HT1080 (cell line): ENCODE data around the gene PKP3. TPM values are rescaled to one million over a fixed set of nuclear protein-coding genes. Genes with fewer than 3 reads are reported as not detected.
"Not testable (repeated sequence)": the region's sequence is repeated elsewhere in the genome, so short reads cannot be mapped to it uniquely, and the experiment has no call there.

Experiments used
- DNase-seq: peaks from one replicate; pipeline ENCODE4 v3.0.0-alpha.2; 2015; ENCODE audit warnings: low read depth
- total RNA-seq: library from RNA; depleted of rRNA; stranded (reverse); fragments of >200 nt; shearing (Covaris generic); gene quantifications from 2 replicates; pipeline ENCODE4 v1.2.3, GENCODE V29; 2014

Gene PKP3
- total RNA-seq, 1 experiment from 2014 or later = 12.0 TPM

- not testable (repeated sequence) for DNase-seq
These were observed 30.6 kb upstream of the PKP3 start for GRCh38 chr11:363443-363805.

DNA sequence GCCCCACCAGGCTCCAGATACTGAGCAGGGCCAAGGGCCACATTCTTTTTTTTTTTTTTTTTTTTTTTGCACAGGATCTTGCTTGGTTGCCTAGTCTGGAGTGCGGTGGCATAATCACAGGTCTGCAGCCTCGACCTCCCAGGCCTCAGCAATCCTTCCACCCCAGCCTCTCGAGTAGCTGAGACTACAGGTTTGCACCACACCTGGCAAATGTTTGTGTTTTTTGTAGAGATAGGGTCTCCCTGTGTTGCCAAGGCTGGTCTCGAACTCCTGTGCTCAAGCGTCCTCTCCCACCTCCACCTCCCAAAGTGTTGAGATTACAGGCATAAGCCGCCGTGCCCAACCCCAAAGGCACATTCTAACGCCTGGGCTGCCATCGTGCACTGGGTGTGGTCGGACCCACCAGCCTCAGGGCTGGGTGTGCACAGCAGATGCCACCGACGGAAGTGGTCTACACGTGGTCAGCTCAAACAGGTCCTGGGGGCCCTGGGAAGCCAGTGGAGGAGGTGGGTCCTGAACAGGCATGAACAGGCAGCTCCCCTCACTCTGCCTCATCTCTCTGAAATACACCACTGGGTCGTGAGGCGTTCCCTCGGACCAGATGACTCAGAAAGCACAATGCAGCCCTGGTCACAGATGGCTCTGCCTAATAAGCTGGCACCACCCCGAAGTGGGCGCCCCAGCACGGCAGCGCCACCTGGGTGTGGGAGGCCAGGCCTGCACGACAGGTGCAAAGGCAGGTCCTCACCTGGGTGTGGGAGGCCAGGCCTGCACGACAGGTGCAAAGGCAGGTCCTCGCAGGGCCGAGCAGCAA lies 29.9 kb upstream of the PKP3 start:
- DNase-seq = peak; percentile 68

GRCh38 chr11:364991-365725 lies 28.9 kb upstream of the PKP3 start:
- DNase-seq = no peak

GRCh38 chr11:365831-366230 lies 28.2 kb upstream of the PKP3 start:
- DNase-seq = no peak

- no peak for DNase-seq
These were observed 26.0 kb upstream of the PKP3 start for GRCh38 chr11:367956-368413.

DNA sequence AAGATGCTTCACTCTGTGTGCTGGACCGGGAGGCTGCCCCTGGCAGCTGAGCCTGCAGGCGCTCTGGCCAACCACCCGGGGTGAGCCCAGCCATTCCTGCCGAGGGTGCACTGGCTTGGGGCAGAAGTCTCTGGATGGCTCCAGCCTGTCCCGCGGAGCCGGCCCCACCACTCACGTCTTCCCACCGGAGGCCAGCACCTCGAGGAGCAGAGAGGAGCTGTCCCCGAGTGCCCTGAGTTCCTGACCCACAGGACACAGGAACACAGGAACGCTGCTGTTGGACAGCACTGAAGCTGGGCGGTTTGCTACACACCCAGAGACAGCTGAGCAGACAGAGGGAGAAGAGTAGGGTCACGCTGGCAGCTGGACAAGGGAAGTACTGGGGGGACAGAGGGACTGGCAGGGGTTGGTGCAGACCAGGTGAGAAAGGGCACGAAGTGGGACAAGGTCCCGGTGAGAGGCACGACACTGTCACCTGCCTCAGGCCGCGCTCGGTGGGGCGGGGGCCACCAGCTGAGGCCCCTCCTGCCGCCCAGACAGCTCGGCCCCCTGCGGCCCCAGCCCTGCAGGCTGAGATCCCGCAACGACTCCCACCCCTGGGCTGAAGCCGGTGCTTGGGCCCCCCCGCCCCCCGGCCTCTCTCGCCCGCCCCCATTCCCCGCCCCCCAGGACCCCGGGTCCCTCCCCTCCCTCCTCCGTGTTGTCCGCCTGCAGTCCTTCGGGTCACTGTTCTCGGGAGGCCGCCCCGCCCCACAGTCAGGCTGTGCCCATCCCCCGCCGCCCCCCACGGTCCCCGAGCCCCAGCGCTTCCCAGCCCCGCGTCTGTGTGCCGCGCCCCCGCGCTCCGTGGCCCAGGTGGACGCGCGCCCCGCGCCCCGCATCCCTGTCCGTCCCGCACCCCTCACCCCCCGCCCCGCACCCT lies 25.3 kb upstream of the PKP3 start:
- no peak for DNase-seq

DNA sequence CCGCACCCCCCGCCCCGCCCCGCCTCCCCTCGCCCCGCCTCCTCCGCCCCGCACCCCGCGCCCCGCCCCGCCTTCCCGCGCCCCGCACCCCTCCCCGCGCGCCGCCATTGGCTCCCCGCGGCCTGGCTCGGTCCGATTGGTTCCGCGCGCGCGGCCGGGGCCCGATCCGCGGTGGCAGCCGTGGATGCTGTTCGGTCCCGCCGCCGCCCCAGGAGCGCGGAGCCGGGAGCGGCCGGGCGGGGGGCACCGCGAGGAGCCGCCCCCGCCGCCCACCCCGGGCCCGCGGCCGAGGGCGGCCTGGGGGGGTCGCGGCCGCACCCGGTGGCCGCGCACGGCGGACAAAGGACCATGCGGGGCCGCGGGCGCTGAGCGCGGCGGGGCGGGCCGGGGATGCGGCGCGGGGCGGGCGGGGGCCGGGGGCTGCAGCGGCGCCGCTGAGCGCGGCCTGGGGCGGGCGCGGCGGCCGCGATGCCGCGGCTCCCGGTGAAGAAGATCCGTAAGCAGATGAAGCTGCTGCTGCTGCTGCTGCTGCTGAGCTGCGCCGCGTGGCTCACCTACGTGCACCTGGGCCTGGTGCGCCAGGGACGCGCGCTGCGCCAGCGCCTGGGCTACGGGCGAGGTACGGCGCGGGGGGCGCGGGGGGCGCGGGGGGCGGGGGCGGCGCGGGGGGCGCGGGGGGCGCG lies 24.5 kb upstream of the PKP3 start, which contains the start of gene B4GALNT4:
B4GALNT4 (plus strand) TSS at position 164 of the 683 bp plus-strand sequence; CDS start at position 469, 305 bp downstream.
- DNase-seq = no peak

GRCh38 chr11:370070-370941 lies 23.7 kb upstream of the PKP3 start:
- no peak for DNase-seq

- DNase-seq = no peak
These were observed 23.0 kb upstream of the PKP3 start for GRCh38 chr11:371051-371450.

- no peak for DNase-seq
These were observed 22.1 kb upstream of the PKP3 start for GRCh38 chr11:371716-372590.

- DNase-seq = no peak
These were observed 20.9 kb upstream of the PKP3 start for GRCh38 chr11:372809-373715.

- no peak for DNase-seq
These were observed 20.1 kb upstream of the PKP3 start for GRCh38 chr11:373716-374551.

DNA sequence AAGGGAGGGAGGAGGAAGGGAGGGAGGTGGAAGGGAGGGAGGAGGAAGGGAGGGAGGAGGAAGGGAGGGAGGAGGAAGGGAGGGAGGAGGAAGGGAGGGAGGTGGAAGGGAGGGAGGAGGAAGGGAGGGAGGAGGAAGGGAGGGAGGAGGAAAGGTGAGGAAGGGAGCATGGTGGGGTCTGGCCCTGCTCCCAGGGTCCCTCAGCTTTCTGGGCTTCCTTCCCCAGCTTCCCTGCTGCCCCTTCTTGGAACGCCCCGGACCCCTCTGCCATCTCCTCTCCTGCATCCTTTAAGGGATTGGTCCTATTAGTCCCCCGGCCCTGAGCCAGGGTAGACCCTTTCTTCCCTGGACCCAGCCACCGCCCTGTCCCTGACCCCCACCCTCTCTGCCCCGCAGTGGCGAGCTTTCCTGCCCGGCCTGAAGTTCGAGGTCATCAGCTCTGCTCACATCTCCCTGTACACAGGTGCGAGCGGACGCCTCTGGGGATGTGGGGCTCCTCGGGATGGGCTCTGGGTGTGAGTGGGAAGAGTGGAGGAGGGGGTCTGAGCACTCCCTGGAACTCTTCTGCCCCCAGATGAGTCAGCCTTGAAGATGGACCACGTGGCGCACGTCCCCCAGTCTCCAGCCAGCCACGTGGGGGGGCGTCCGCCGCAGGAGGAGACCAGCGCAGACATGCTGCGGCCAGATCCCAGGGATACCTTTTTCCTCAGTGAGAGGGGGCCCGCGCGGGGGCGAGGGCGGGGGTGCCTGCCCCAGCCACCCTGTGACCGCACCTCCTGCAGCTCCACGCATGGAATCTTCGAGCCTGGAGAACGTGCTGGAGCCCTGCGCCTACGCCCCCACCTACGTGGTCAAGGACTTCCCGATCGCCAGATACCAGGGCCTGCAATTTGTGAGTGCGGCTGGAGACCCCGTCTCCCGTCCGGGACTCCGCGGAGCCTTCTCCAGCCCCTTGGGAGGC lies 18.7 kb upstream of the PKP3 start:
- DNase-seq = no peak

DNA sequence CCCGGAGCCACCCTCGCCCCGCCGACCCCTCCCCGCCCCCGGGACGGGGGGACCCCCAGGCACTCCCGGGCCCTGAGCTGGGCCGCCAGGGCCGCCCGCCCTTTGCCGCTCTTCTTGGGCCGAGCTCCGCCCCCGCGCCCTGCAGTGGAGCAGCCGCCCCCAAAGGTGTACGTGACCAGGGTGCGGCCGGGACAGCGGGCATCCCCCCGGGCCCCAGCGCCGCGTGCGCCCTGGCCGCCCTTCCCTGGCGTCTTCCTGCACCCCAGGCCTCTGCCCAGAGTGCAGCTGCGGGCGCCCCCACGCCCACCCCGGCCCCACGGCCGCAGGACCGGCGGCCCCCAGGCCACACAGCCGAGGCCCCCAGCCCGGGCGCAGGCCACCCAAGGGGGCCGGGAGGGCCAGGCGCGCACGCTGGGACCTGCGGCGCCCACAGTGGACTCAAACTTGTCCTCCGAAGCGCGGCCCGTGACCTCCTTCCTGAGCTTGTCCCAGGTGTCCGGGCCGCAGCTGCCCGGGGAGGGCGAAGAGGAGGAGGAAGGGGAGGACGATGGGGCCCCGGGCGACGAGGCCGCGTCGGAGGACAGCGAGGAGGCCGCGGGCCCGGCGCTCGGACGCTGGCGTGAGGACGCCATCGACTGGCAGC lies 17.4 kb upstream of the PKP3 start:
- DNase-seq = no peak

GRCh38 chr11:377174-377865 lies 16.7 kb upstream of the PKP3 start:
- no peak for DNase-seq
